Activated naive CD8-positive, alpha-beta T cell (primary cell): ENCODE data around the gene ZNF318.
"Not testable (repeated sequence)": the region's sequence is repeated elsewhere in the genome, so short reads cannot be mapped to it uniquely, and the experiment has no call there.

Source experiments
- H3K27ac Mint-ChIP-seq: one replicate; pipeline ENCODE4 v1.8.0; 2021; ENCODE audit warnings: mixed read lengths
- H3K27me3 Mint-ChIP-seq: one replicate; pipeline ENCODE4 v1.8.0; 2021; ENCODE audit warnings: mixed read lengths
- H3K36me3 Mint-ChIP-seq: one replicate; pipeline ENCODE4 v1.8.0; 2021; ENCODE audit warnings: mixed read lengths
- H3K4me1 Mint-ChIP-seq: one replicate; pipeline ENCODE4 v1.8.0; 2021; ENCODE audit warnings: low read depth, mixed read lengths
- H3K4me3 Mint-ChIP-seq: one replicate; pipeline ENCODE4 v1.8.0; 2021; ENCODE audit warnings: mild to moderate bottlenecking, mixed read lengths
- H3K9me3 Mint-ChIP-seq: one replicate; pipeline ENCODE4 v1.8.0; 2021; ENCODE audit warnings: low read depth, mixed read lengths

The ZNF318 gene

GRCh38 chr6:43369174-43370002 lies at the start of gene ZNF318:
Gene ZNF318, minus strand, starts transcription at chr6:43369647. Its CDS starts 282 bp downstream, at chr6:43369365.
- H3K36me3 Mint-ChIP-seq: peaks cover 2% of the 10 kb centered on the region
- peaks cover 38% of the 10 kb centered on the region for H3K4me1 Mint-ChIP-seq
- H3K27me3 Mint-ChIP-seq: no peaks in the 10 kb centered on the region
- H3K4me3 Mint-ChIP-seq: peak within 1 kb of the TSS; percentile 90
- no peaks in the 10 kb centered on the region for H3K9me3 Mint-ChIP-seq
- peak within 1 kb of the TSS; percentile 91 for H3K27ac Mint-ChIP-seq

GRCh38 chr6:43416935-43417334 lies 47.5 kb upstream of the ZNF318 start:
- H3K4me3 Mint-ChIP-seq: no peak overlapping the region
- no peak overlapping the region for H3K27ac Mint-ChIP-seq
- no peaks in the 10 kb centered on the region for H3K27me3 Mint-ChIP-seq

GRCh38 chr6:43415275-43415674 lies 45.8 kb upstream of the ZNF318 start:
- H3K9me3 Mint-ChIP-seq, H3K4me3 Mint-ChIP-seq, H3K27ac Mint-ChIP-seq, H3K36me3 Mint-ChIP-seq, H3K4me1 Mint-ChIP-seq, H3K27me3 Mint-ChIP-seq: not testable (repeated sequence)

More at GRCh38 chr6:43416935-43417334, 47.5 kb upstream of the ZNF318 start:
- Mint-ChIP-seq H3K4me1 (no peaks in the 10 kb centered on the region), H3K9me3 (no peaks in the 10 kb centered on the region), H3K36me3 (no peaks in the 10 kb centered on the region)

GRCh38 chr6:43413002-43413401 lies 43.6 kb upstream of the ZNF318 start:
- Mint-ChIP-seq H3K36me3 (no peaks in the 10 kb centered on the region), H3K27me3 (peaks cover 2% of the 10 kb centered on the region), H3K4me1 (no peaks in the 10 kb centered on the region), H3K4me3 (no peak overlapping the region), H3K27ac (no peak overlapping the region), H3K9me3 (no peaks in the 10 kb centered on the region)

- no peak overlapping the region for H3K4me3 Mint-ChIP-seq
- no peaks in the 10 kb centered on the region for H3K36me3 Mint-ChIP-seq
- H3K9me3 Mint-ChIP-seq: no peaks in the 10 kb centered on the region
- peaks cover 2% of the 10 kb centered on the region for H3K27me3 Mint-ChIP-seq
- no peak overlapping the region for H3K27ac Mint-ChIP-seq
- H3K4me1 Mint-ChIP-seq: no peaks in the 10 kb centered on the region
These were observed 43.1 kb upstream of the ZNF318 start for GRCh38 chr6:43412541-43412940.

GRCh38 chr6:43410776-43411175 lies 41.3 kb upstream of the ZNF318 start:
- H3K9me3 Mint-ChIP-seq, H3K27me3 Mint-ChIP-seq, H3K4me3 Mint-ChIP-seq, H3K4me1 Mint-ChIP-seq, H3K36me3 Mint-ChIP-seq, H3K27ac Mint-ChIP-seq: not testable (repeated sequence)

- Mint-ChIP-seq H3K36me3 (peaks cover 4% of the 10 kb centered on the region), H3K9me3 (no peaks in the 10 kb centered on the region), H3K4me1 (no peaks in the 10 kb centered on the region), H3K27ac (no peak overlapping the region), H3K27me3 (peaks cover 4% of the 10 kb centered on the region), H3K4me3 (no peak overlapping the region)
These were observed 38.8 kb upstream of the ZNF318 start for GRCh38 chr6:43408259-43408658.

- Mint-ChIP-seq H3K36me3 (peaks cover 4% of the 10 kb centered on the region), H3K27ac (no peak overlapping the region), H3K4me3 (no peak overlapping the region), H3K4me1 (no peaks in the 10 kb centered on the region), H3K27me3 (peaks cover 4% of the 10 kb centered on the region), H3K9me3 (no peaks in the 10 kb centered on the region)
These were observed 37.8 kb upstream of the ZNF318 start for GRCh38 chr6:43407296-43407695.

GRCh38 chr6:43405354-43405753 lies 35.9 kb upstream of the ZNF318 start:
- Mint-ChIP-seq H3K36me3 (peaks cover 4% of the 10 kb centered on the region), H3K27ac (no peak overlapping the region), H3K27me3 (peaks cover 3% of the 10 kb centered on the region), H3K9me3 (no peaks in the 10 kb centered on the region), H3K4me3 (no peak overlapping the region), H3K4me1 (no peaks in the 10 kb centered on the region)

- H3K4me1 Mint-ChIP-seq: peaks cover 2% of the 10 kb centered on the region
- H3K4me3 Mint-ChIP-seq: no peak overlapping the region
- peaks cover 3% of the 10 kb centered on the region for H3K27me3 Mint-ChIP-seq
- H3K9me3 Mint-ChIP-seq: no peaks in the 10 kb centered on the region
- no peak overlapping the region for H3K27ac Mint-ChIP-seq
- peaks cover 4% of the 10 kb centered on the region for H3K36me3 Mint-ChIP-seq
These were observed 33.4 kb upstream of the ZNF318 start for GRCh38 chr6:43402820-43403219.

- Mint-ChIP-seq H3K9me3 (no peaks in the 10 kb centered on the region), H3K36me3 (peaks cover 4% of the 10 kb centered on the region), H3K27me3 (no peaks in the 10 kb centered on the region), H3K4me1 (peaks cover 3% of the 10 kb centered on the region), H3K4me3 (no peak overlapping the region), H3K27ac (no peak overlapping the region)
These were observed 32.3 kb upstream of the ZNF318 start for GRCh38 chr6:43401730-43402129.

- no peaks in the 10 kb centered on the region for H3K27me3 Mint-ChIP-seq
- no peak overlapping the region for H3K4me3 Mint-ChIP-seq
- H3K4me1 Mint-ChIP-seq: peaks cover 3% of the 10 kb centered on the region
- H3K36me3 Mint-ChIP-seq: no peaks in the 10 kb centered on the region
- no peaks in the 10 kb centered on the region for H3K9me3 Mint-ChIP-seq
- no peak overlapping the region for H3K27ac Mint-ChIP-seq
These were observed 30.6 kb upstream of the ZNF318 start for GRCh38 chr6:43399932-43400487.

- Mint-ChIP-seq H3K4me1 (peaks cover 20% of the 10 kb centered on the region), H3K27ac (no peak overlapping the region)
These were observed 27.1 kb upstream of the ZNF318 start for GRCh38 chr6:43396408-43397149.

GRCh38 chr6:43395776-43396175 lies 26.3 kb upstream of the ZNF318 start:
- no peak overlapping the region for H3K4me3 Mint-ChIP-seq
- H3K27me3 Mint-ChIP-seq: no peaks in the 10 kb centered on the region
- H3K4me1 Mint-ChIP-seq: peaks cover 28% of the 10 kb centered on the region
- no peak overlapping the region for H3K27ac Mint-ChIP-seq
- no peaks in the 10 kb centered on the region for H3K36me3 Mint-ChIP-seq
- no peaks in the 10 kb centered on the region for H3K9me3 Mint-ChIP-seq

More at GRCh38 chr6:43396408-43397149, 27.1 kb upstream of the ZNF318 start:
- Mint-ChIP-seq H3K36me3 (no peaks in the 10 kb centered on the region), H3K4me3 (no peak overlapping the region), H3K27me3 (no peaks in the 10 kb centered on the region), H3K9me3 (no peaks in the 10 kb centered on the region)

- no peak overlapping the region for H3K27ac Mint-ChIP-seq
These were observed 25.5 kb upstream of the ZNF318 start for GRCh38 chr6:43394982-43395381.

More at GRCh38 chr6:43394982-43395381, 25.5 kb upstream of the ZNF318 start:
- Mint-ChIP-seq H3K4me1 (peaks cover 35% of the 10 kb centered on the region), H3K27me3 (no peaks in the 10 kb centered on the region), H3K9me3 (no peaks in the 10 kb centered on the region), H3K4me3 (no peak overlapping the region), H3K36me3 (no peaks in the 10 kb centered on the region)
